Stomach (tissue), 4 donors: ENCODE data around the gene CYP4F22.

Source experiments
- EP300 ChIP-seq: sonication (generic); formaldehyde crosslinking; IDR thresholded peaks from one replicate; pipeline ENCODE4 v1.6.1; 2017; ENCODE audit warnings: antibody characterized with exemption
- POLR2A ChIP-seq, 4 donors: fragments of 450-650 bp; IDR thresholded peaks; one replicate each; pipeline ENCODE4 v1.6.1; 2016; ENCODE audit warnings: antibody characterized with exemption in 4 of 4, control low read depth in 2 of 4, mild to moderate bottlenecking in 1 of 4, moderate library complexity in 1 of 4
- POLR2AphosphoS5 ChIP-seq, 3 donors: sonication (generic); formaldehyde crosslinking; IDR thresholded peaks; one replicate each; pipeline ENCODE4 v1.6.1; 2016; ENCODE audit warnings: antibody characterized with exemption in 3 of 3
- TF ChIP-seq, protein P1 (sequence below), 7 experiments: fragments of 450-650 bp in 4 of 7; fragments of 200-600 bp in 3 of 7; sonication (generic) in 3 of 7; IDR thresholded peaks; one replicate each; pipeline ENCODE4 v1.5.1; 2016 to 2019; ENCODE audit warnings: antibody characterized with exemption in 7 of 7, control low read depth in 2 of 7, mild to moderate bottlenecking in 1 of 7

DNA sequence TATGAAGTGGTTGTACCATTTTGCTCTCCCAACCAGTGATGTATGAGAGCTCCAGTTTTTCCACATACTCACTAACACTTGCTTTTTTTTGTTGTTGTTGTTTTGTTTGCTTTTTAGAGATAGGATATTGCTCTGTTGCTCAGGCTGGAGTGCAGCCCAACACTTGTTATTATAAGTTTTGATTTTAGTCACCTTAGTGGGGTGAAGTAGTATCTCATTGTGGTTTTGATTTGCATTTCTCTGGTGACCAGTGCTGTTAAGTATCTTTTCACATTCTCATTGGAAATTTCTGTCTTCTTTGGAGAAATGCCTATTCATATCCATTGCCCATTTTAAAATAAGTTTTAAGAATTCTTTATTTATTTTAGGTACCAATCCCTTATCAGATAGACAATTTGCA is 31.3 kb downstream of the CYP4F22 start:
- TF ChIP-seq, protein P1, sequence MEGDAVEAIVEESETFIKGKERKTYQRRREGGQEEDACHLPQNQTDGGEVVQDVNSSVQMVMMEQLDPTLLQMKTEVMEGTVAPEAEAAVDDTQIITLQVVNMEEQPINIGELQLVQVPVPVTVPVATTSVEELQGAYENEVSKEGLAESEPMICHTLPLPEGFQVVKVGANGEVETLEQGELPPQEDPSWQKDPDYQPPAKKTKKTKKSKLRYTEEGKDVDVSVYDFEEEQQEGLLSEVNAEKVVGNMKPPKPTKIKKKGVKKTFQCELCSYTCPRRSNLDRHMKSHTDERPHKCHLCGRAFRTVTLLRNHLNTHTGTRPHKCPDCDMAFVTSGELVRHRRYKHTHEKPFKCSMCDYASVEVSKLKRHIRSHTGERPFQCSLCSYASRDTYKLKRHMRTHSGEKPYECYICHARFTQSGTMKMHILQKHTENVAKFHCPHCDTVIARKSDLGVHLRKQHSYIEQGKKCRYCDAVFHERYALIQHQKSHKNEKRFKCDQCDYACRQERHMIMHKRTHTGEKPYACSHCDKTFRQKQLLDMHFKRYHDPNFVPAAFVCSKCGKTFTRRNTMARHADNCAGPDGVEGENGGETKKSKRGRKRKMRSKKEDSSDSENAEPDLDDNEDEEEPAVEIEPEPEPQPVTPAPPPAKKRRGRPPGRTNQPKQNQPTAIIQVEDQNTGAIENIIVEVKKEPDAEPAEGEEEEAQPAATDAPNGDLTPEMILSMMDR (IDR thresholded peaks at IDR 0.05), result no peak
- TF ChIP-seq POLR2A (IDR thresholded peaks at IDR 0.05) (no peak), EP300 (no peak), POLR2AphosphoS5 (IDR thresholded peaks at IDR 0.05) (no peak)
